Activated T-cell treated with anti-CD3 and anti-CD28 coated beads, Interleukin-2, amount 50 U/mL, for 24 hours (primary cell): Measurements from ENCODE around the gene MEI1.

ENCODE experiments used
- DNase-seq: peaks from one replicate; pipeline ENCODE4 v3.0.0-alpha.2; 2020
- H3K27ac Mint-ChIP-seq: 2 replicates; pipeline ENCODE4 v1.8.0; 2020; ENCODE audit warnings: mild to moderate bottlenecking, mixed read lengths
- H3K27me3 Mint-ChIP-seq: 2 replicates; pipeline ENCODE4 v1.8.0; 2020; ENCODE audit warnings: mixed read lengths
- H3K36me3 Mint-ChIP-seq: 2 replicates; pipeline ENCODE4 v1.8.0; 2020; ENCODE audit warnings: low read depth, mixed read lengths
- H3K4me1 Mint-ChIP-seq: 2 replicates; pipeline ENCODE4 v1.8.0; 2020; ENCODE audit warnings: low read depth, mixed read lengths
- H3K4me3 Mint-ChIP-seq: 2 replicates; pipeline ENCODE4 v1.8.0; 2020; ENCODE audit warnings: mild to moderate bottlenecking, moderate library complexity, mixed read lengths
- H3K9me3 Mint-ChIP-seq: 2 replicates; pipeline ENCODE4 v1.8.0; 2020; ENCODE audit warnings: mixed read lengths

MEI1 gene

GRCh38 chr22:41801886-41802285, 102.6 kb downstream of the MEI1 start:
- Mint-ChIP-seq H3K27me3 (no peaks in the 10 kb centered on the region), H3K27ac (peak overlapping the region; percentile 42), H3K4me1 (peaks cover 45% of the 10 kb centered on the region), H3K4me3 (peak overlapping the region; percentile 97), H3K36me3 (peaks cover 35% of the 10 kb centered on the region), H3K9me3 (no peaks in the 10 kb centered on the region)
- no peak for DNase-seq

GRCh38 chr22:41805639-41806038, 106.3 kb downstream of the MEI1 start:
- Mint-ChIP-seq H3K27ac (no peak overlapping the region), H3K36me3 (peaks cover 45% of the 10 kb centered on the region), H3K27me3 (no peaks in the 10 kb centered on the region), H3K4me1 (peaks cover 33% of the 10 kb centered on the region), H3K9me3 (no peaks in the 10 kb centered on the region), H3K4me3 (no peak overlapping the region)
- DNase-seq, result no peak

GRCh38 chr22:41808400-41808799, 109.1 kb downstream of the MEI1 start:
- H3K27ac Mint-ChIP-seq, result no peak overlapping the region
- H3K4me1 Mint-ChIP-seq, result peaks cover 18% of the 10 kb centered on the region
- no peak overlapping the region for H3K4me3 Mint-ChIP-seq
- H3K36me3 Mint-ChIP-seq, result peaks cover 54% of the 10 kb centered on the region
- DNase-seq, result no peak
- no peaks in the 10 kb centered on the region for H3K9me3 Mint-ChIP-seq
- no peaks in the 10 kb centered on the region for H3K27me3 Mint-ChIP-seq

GRCh38 chr22:41810022-41810421, 110.7 kb downstream of the MEI1 start:
- H3K9me3 Mint-ChIP-seq, result no peaks in the 10 kb centered on the region
- DNase-seq, result no peak
- H3K4me1 Mint-ChIP-seq, result peaks cover 7% of the 10 kb centered on the region
- no peak overlapping the region for H3K4me3 Mint-ChIP-seq
- H3K27me3 Mint-ChIP-seq, result no peaks in the 10 kb centered on the region
- H3K27ac Mint-ChIP-seq, result no peak overlapping the region
- peaks cover 63% of the 10 kb centered on the region for H3K36me3 Mint-ChIP-seq

GRCh38 chr22:41812805-41813545, 113.7 kb downstream of the MEI1 start:
- no peak for DNase-seq
- peaks cover 6% of the 10 kb centered on the region for H3K4me1 Mint-ChIP-seq
- no peak overlapping the region for H3K27ac Mint-ChIP-seq
- no peaks in the 10 kb centered on the region for H3K27me3 Mint-ChIP-seq
- H3K9me3 Mint-ChIP-seq, result no peaks in the 10 kb centered on the region
- no peak overlapping the region for H3K4me3 Mint-ChIP-seq
- H3K36me3 Mint-ChIP-seq, result peaks cover 88% of the 10 kb centered on the region

GRCh38 chr22:41813726-41814410, 114.6 kb downstream of the MEI1 start:
- Mint-ChIP-seq H3K4me3 (no peak overlapping the region), H3K36me3 (peaks cover 80% of the 10 kb centered on the region), H3K27ac (no peak overlapping the region), H3K9me3 (no peaks in the 10 kb centered on the region), H3K4me1 (peaks cover 6% of the 10 kb centered on the region), H3K27me3 (no peaks in the 10 kb centered on the region)
- DNase-seq, result no peak

GRCh38 chr22:41815716-41816115, 116.4 kb downstream of the MEI1 start:
- Mint-ChIP-seq H3K9me3 (no peaks in the 10 kb centered on the region), H3K27me3 (no peaks in the 10 kb centered on the region), H3K4me1 (peaks cover 4% of the 10 kb centered on the region), H3K36me3 (peaks cover 76% of the 10 kb centered on the region), H3K27ac (peak overlapping the region; percentile 28), H3K4me3 (no peak overlapping the region)
- DNase-seq, result no peak

- Mint-ChIP-seq H3K4me1 (peaks cover 6% of the 10 kb centered on the region), H3K27me3 (no peaks in the 10 kb centered on the region), H3K4me3 (no peak overlapping the region), H3K36me3 (peaks cover 75% of the 10 kb centered on the region), H3K9me3 (no peaks in the 10 kb centered on the region), H3K27ac (peak overlapping the region; percentile 28)
- DNase-seq, result no peak
Measured at GRCh38 chr22:41816241-41816640, 116.9 kb downstream of the MEI1 start.

GRCh38 chr22:41816871-41817270, 117.6 kb downstream of the MEI1 start:
- Mint-ChIP-seq H3K4me1 (peaks cover 11% of the 10 kb centered on the region), H3K36me3 (peaks cover 74% of the 10 kb centered on the region), H3K9me3 (no peaks in the 10 kb centered on the region)

GRCh38 chr22:41818011-41818410, 118.7 kb downstream of the MEI1 start:
- Mint-ChIP-seq H3K36me3 (peaks cover 73% of the 10 kb centered on the region), H3K27ac (no peak overlapping the region), H3K4me3 (no peak overlapping the region), H3K4me1 (peaks cover 22% of the 10 kb centered on the region), H3K27me3 (no peaks in the 10 kb centered on the region), H3K9me3 (no peaks in the 10 kb centered on the region)
- no peak for DNase-seq

More at GRCh38 chr22:41816871-41817270, 117.6 kb downstream of the MEI1 start:
- DNase-seq, result no peak
- Mint-ChIP-seq H3K27me3 (no peaks in the 10 kb centered on the region), H3K4me3 (no peak overlapping the region), H3K27ac (peak overlapping the region; percentile 18)

GRCh38 chr22:41818596-41818995, 119.3 kb downstream of the MEI1 start:
- Mint-ChIP-seq H3K4me3 (no peak overlapping the region), H3K36me3 (peaks cover 71% of the 10 kb centered on the region), H3K9me3 (no peaks in the 10 kb centered on the region), H3K27ac (no peak overlapping the region), H3K27me3 (no peaks in the 10 kb centered on the region), H3K4me1 (peaks cover 26% of the 10 kb centered on the region)
- no peak for DNase-seq

- H3K9me3 Mint-ChIP-seq, result no peaks in the 10 kb centered on the region
- H3K4me3 Mint-ChIP-seq, result no peak overlapping the region
- peaks cover 33% of the 10 kb centered on the region for H3K4me1 Mint-ChIP-seq
- peaks cover 71% of the 10 kb centered on the region for H3K36me3 Mint-ChIP-seq
- H3K27ac Mint-ChIP-seq, result peak overlapping the region; percentile 18
- DNase-seq, result no peak
- no peaks in the 10 kb centered on the region for H3K27me3 Mint-ChIP-seq
Measured at GRCh38 chr22:41819257-41819656, 120.0 kb downstream of the MEI1 start.

- Mint-ChIP-seq H3K36me3 (peaks cover 68% of the 10 kb centered on the region), H3K27ac (peak overlapping the region; percentile 16), H3K27me3 (no peaks in the 10 kb centered on the region), H3K4me3 (no peak overlapping the region), H3K4me1 (peaks cover 35% of the 10 kb centered on the region), H3K9me3 (no peaks in the 10 kb centered on the region)
- DNase-seq, result no peak
Measured at GRCh38 chr22:41820447-41820846, 121.1 kb downstream of the MEI1 start.

GRCh38 chr22:41821471-41822316, 122.4 kb downstream of the MEI1 start:
- peak overlapping the region; percentile 93 for H3K27ac Mint-ChIP-seq
- peaks cover 33% of the 10 kb centered on the region for H3K4me1 Mint-ChIP-seq
- DNase-seq, result no peak
- H3K4me3 Mint-ChIP-seq, result no peak overlapping the region
- H3K36me3 Mint-ChIP-seq, result peaks cover 68% of the 10 kb centered on the region
- H3K9me3 Mint-ChIP-seq, result no peaks in the 10 kb centered on the region
- no peaks in the 10 kb centered on the region for H3K27me3 Mint-ChIP-seq
